Keratinocyte (primary cell): ENCODE measurements around the gene PTPRD. TPM values are rescaled to one million over a fixed set of nuclear protein-coding genes. Genes with fewer than 3 reads are reported as not detected.

Experiments used
- DNase-seq: peaks from one replicate; pipeline ENCODE4 v3.0.0-alpha.2; 2011; ENCODE audit warnings: low read depth, missing footprints, low spot score
- FAIRE-seq: peaks from 2 replicates; lab custom pipeline; 2011; peaks lifted over from hg19 to GRCh38; lab: Jason Lieb, UNC
- H2AFZ ChIP-seq: 2 replicates; pipeline ENCODE4 v1.6.0; 2012; ENCODE audit warnings: low read length, control low read depth, inconsistent platforms; ENCODE audit not compliant: control insufficient read depth
- H3K27ac ChIP-seq: 2 replicates; pipeline ENCODE4 v1.5.1; 2011; ENCODE audit warnings: low read length; ENCODE audit not compliant: control insufficient read depth, insufficient read depth
- H3K27me3 ChIP-seq: 3 replicates; pipeline ENCODE4 v1.6.0; 2011; ENCODE audit warnings: low read length; ENCODE audit not compliant: control insufficient read depth, insufficient read depth; ENCODE audit errors: extremely low read depth
- H3K36me3 ChIP-seq, 2 experiments: 2 replicates in 1 of 2; 3 replicates in 1 of 2; pipeline ENCODE4 v1.5.1; 2011; ENCODE audit warnings: low read length in 2 of 2, mild to moderate bottlenecking in 1 of 2; ENCODE audit not compliant: control insufficient read depth in 2 of 2, insufficient read depth in 2 of 2; ENCODE audit errors: extremely low read depth in 1 of 2
- H3K4me1 ChIP-seq: 3 replicates; pipeline ENCODE4 v1.5.1; 2011; ENCODE audit warnings: low read length; ENCODE audit not compliant: control insufficient read depth, insufficient read depth; ENCODE audit errors: extremely low read depth
- H3K4me2 ChIP-seq: 3 replicates; pipeline ENCODE4 v1.6.0; 2011; ENCODE audit warnings: low read depth, low read length; ENCODE audit not compliant: control insufficient read depth, insufficient read depth; ENCODE audit errors: extremely low read depth
- H3K4me3 ChIP-seq, 3 experiments: fragments of 200-600 bp in 1 of 3; sonication (generic) in 1 of 3; 2 replicates in 2 of 3; 3 replicates in 1 of 3; pipeline ENCODE4 v1.5.1; 2011 to 2016; ENCODE audit warnings: low read length in 3 of 3, mild to moderate bottlenecking in 3 of 3, control low read depth in 2 of 3, inconsistent platforms in 1 of 3, low read depth in 1 of 3, mixed read lengths in 1 of 3, mixed run types in 1 of 3, moderate library complexity in 1 of 3; ENCODE audit not compliant: control insufficient read depth in 2 of 3, insufficient read depth in 2 of 3; ENCODE audit errors: extremely low read depth in 1 of 3
- H3K79me2 ChIP-seq: 2 replicates; pipeline ENCODE4 v1.6.0; 2012; ENCODE audit warnings: low read length; ENCODE audit not compliant: control insufficient read depth, insufficient read depth
- H3K9ac ChIP-seq: 3 replicates; pipeline ENCODE4 v1.6.0; 2011; ENCODE audit warnings: low read length; ENCODE audit not compliant: control insufficient read depth, insufficient read depth; ENCODE audit errors: extremely low read depth
- H3K9me1 ChIP-seq: 3 replicates; pipeline ENCODE4 v1.6.0; 2011; ENCODE audit warnings: low read length; ENCODE audit not compliant: control insufficient read depth, insufficient read depth; ENCODE audit errors: extremely low read depth
- H3K9me3 ChIP-seq: 2 replicates; pipeline ENCODE4 v1.5.1; 2012; ENCODE audit warnings: low read depth, low read length; ENCODE audit not compliant: control insufficient read depth
- H4K20me1 ChIP-seq: 3 replicates; pipeline ENCODE4 v1.6.0; 2011; ENCODE audit warnings: low read length; ENCODE audit not compliant: control insufficient read depth, insufficient read depth; ENCODE audit errors: extremely low read depth
- CTCF ChIP-seq, 3 experiments: IDR thresholded peaks in 1 of 3; conservative IDR thresholded peaks in 1 of 3; optimal IDR thresholded peaks in 1 of 3; 2 replicates in 2 of 3; 3 replicates in 1 of 3; pipeline versions ENCODE3 to v1.5.1; 2011; ENCODE audit warnings: low read length in 3 of 3, mild to moderate bottlenecking in 3 of 3, moderate library complexity in 2 of 3, control low read depth in 1 of 3, inconsistent platforms in 1 of 3; ENCODE audit not compliant: insufficient read depth in 2 of 3; ENCODE audit errors: extremely low read depth in 1 of 3
- EZH2 ChIP-seq: IDR thresholded peaks from one replicate; pipeline ENCODE4 v1.6.1; 2012; ENCODE audit warnings: inconsistent platforms, mild to moderate bottlenecking, low read length, moderate library complexity
- dilution Hi-C: fragments of 300-500 bp; cut with MboI; formaldehyde crosslinking; loops from one replicate; pipeline ENCODE4 v1.7.0; 2020; ENCODE audit warnings: low sequenced_read_pairs; ENCODE audit not compliant: extremely low pct_ligation_motif_present
- polyA plus RNA-seq, 5 experiments: library from polyadenylated mRNA; depleted of rRNA in 3 of 5; stranded (reverse) in 3 of 5; stranded (forward) in 1 of 5; unstranded in 1 of 5; fragments of >200 nt; gene quantifications; 1 replicate in 1 of 5; 2 replicates in 3 of 5; 3 replicates in 1 of 5; pipeline versions ENCODE4 v1.2.1 to v1.2.3, GENCODE V29; 2011 to 2012; ENCODE audit warnings: missing spikeins in 2 of 5, low read depth in 1 of 5, low replicate concordance in 1 of 5

Gene PTPRD
- polyA plus RNA-seq, 1 donor (not counting 4 experiments of a cell fraction or from before 2014, with no cell fraction given), result 0.10 TPM

GRCh38 chr9:8713811-8714165, 1899.0 kb downstream of the PTPRD start:
- Histone ChIP-seq H3K27me3 (no peaks in the 10 kb centered on the region), H3K9me1 (no peaks in the 10 kb centered on the region), H4K20me1 (no peaks in the 10 kb centered on the region), H3K4me2 (no peak overlapping the region), H2AFZ (no peak overlapping the region), H3K36me3 (no peaks in the 10 kb centered on the region), H3K4me3 (no peak overlapping the region), H3K27ac (no peak overlapping the region), H3K4me1 (no peaks in the 10 kb centered on the region), H3K9ac (no peak overlapping the region), H3K79me2 (no peaks in the 10 kb centered on the region), H3K9me3 (no peaks in the 10 kb centered on the region)
- FAIRE-seq (no peak), DNase-seq (no peak)
- dilution Hi-C loops, result no loop called here
- TF ChIP-seq CTCF (optimal IDR thresholded peaks at IDR 0.05 in 1 of 3, IDR thresholded peaks at IDR 0.05 in 1 of 3, conservative IDR thresholded peaks at IDR 0.05 in 1 of 3; ENCODE audit: extremely low read depth in 1 of 3, insufficient read depth in 2 of 3, low read length in 3 of 3) (no peak), EZH2 (no peak)

- TF ChIP-seq EZH2 (no peak), CTCF (optimal IDR thresholded peaks at IDR 0.05 in 1 of 3, IDR thresholded peaks at IDR 0.05 in 1 of 3, conservative IDR thresholded peaks at IDR 0.05 in 1 of 3; ENCODE audit: extremely low read depth in 1 of 3, insufficient read depth in 2 of 3, low read length in 3 of 3) (no peak)
- H3K4me2 ChIP-seq, result no peak overlapping the region
- H3K9me3 ChIP-seq, result no peaks in the 10 kb centered on the region
- H3K4me3 ChIP-seq, result no peak overlapping the region
- FAIRE-seq, result no peak
- no peaks in the 10 kb centered on the region for H3K27me3 ChIP-seq
- no peak for DNase-seq
- H3K4me1 ChIP-seq, result no peaks in the 10 kb centered on the region
- H2AFZ ChIP-seq, result no peak overlapping the region
- H3K9me1 ChIP-seq, result no peaks in the 10 kb centered on the region
- no peaks in the 10 kb centered on the region for H3K36me3 ChIP-seq
- no peaks in the 10 kb centered on the region for H4K20me1 ChIP-seq
- H3K27ac ChIP-seq, result no peak overlapping the region
- H3K79me2 ChIP-seq, result no peaks in the 10 kb centered on the region
- dilution Hi-C loops, result no loop called here
- no peak overlapping the region for H3K9ac ChIP-seq
Measured at GRCh38 chr9:8713149-8713810, 1899.5 kb downstream of the PTPRD start.
